Ovary (tissue), 9 donors: ENCODE data around the gene SLC47A2. TPM values are rescaled to one million over a fixed set of nuclear protein-coding genes. Genes with fewer than 3 reads are reported as not detected.
A peak's percentile ranks its signal among the peaks of the same experiment; 100 is the strongest.

ENCODE experiments used
- DNase-seq, 5 donors: peaks; one replicate each; pipeline ENCODE4 v3.0.0-alpha.2; 2019 to 2020
- H3K27ac ChIP-seq, 2 donors: fragments of 200-600 bp; one replicate each; pipeline versions ENCODE4 v1.5.1 to v1.8.0; 2019 to 2022
- H3K27me3 ChIP-seq: fragments of 200-600 bp; one replicate; pipeline ENCODE4 v1.8.0; 2022
- H3K36me3 ChIP-seq: fragments of 200-600 bp; sonication (generic); one replicate; pipeline ENCODE4 v1.5.1; 2019
- H3K4me1 ChIP-seq: one replicate; pipeline ENCODE4 v1.8.1; 2013; ENCODE audit warnings: mild to moderate bottlenecking, moderate library complexity; ENCODE audit not compliant: insufficient read depth
- H3K4me3 ChIP-seq: fragments of 200-600 bp; sonication (generic); one replicate; pipeline ENCODE4 v1.5.1; 2017
- H3K9me3 ChIP-seq, 2 donors: fragments of 200-600 bp in 1 of 2; sonication (generic) in 1 of 2; one replicate each; pipeline versions ENCODE4 v1.5.1 to v1.8.1; 2013 to 2019; ENCODE audit warnings: mild to moderate bottlenecking in 1 of 2, moderate library complexity in 1 of 2
- CTCF ChIP-seq, 3 donors: fragments of 450-650 bp in 2 of 3; fragments of 200-600 bp in 1 of 3; IDR thresholded peaks; one replicate each; pipeline versions ENCODE4 v1.5.1 to v1.8.0; 2016 to 2022; ENCODE audit warnings: antibody characterized with exemption in 3 of 3, mild to moderate bottlenecking in 1 of 3
- EP300 ChIP-seq: sonication (generic); formaldehyde crosslinking; IDR thresholded peaks from one replicate; pipeline ENCODE4 v1.6.1; 2017; ENCODE audit warnings: antibody characterized with exemption
- POLR2A ChIP-seq: fragments of 450-650 bp; IDR thresholded peaks from one replicate; pipeline ENCODE4 v1.6.1; 2017; ENCODE audit warnings: antibody characterized with exemption, mild to moderate bottlenecking, moderate library complexity
- WGBS, 3 donors: extraction: QIAGEN DNeasy Blood & Tissue Kit in 1 of 3; methylation state at CpG; one replicate each; pipeline versions ENCODE4 v1.1.5 to v1.1.7; 2013 to 2017; 5-methylcytosine and 5-hydroxymethylcytosine counted together
- intact Hi-C, 4 donors: fragments of 100-400 bp; cut with DNase I; formaldehyde crosslinking; loops; one replicate each; pipeline versions ENCODE4 v1.11.0 to v1.15.1; 2022 to 2023
- polyA plus RNA-seq, 2 donors: library from polyadenylated mRNA; stranded (reverse); fragments of 200-250 nt in 1 of 2; fragments of 350-450 nt in 1 of 2; fragmentation: Illumina TruSeq in 1 of 2; extraction: RNeasy Lipid Tissue Mini Kit (QIAGEN cat#74804) in 1 of 2; gene quantifications; one replicate each; pipeline ENCODE4 v1.2.3, GENCODE V29; 2013 to 2014
- total RNA-seq, 7 donors: library from RNA; depleted of rRNA in 2 of 7; stranded (reverse); fragments of >200 nt in 2 of 7; fragmentation: NEBNext Ultra II Directional in 3 of 7; extraction: Animal tissue kit (Norgen Biotek cat#: 25700) in 3 of 7; gene quantifications; one replicate each; pipeline versions ENCODE4 v1.1.0 to v1.2.4, GENCODE V29; 2016 to 2023
- donor health status: DM: no; HTN: no; CAD: no; lungs with moderate emphysema.
- donor health status: DM: no; HTN: no; CAD: no.
- donor health status: Bipolar disorder and iron deficiency.
- donor health status: DM: yes; HTN: yes; CAD: no.
- donor health status: DM: no; HTN: no; CAD: no.
- donor health status: DM: yes; HTN: yes; CAD: no.

Gene SLC47A2
- total and polyA plus RNA-seq, 9 donors: 0.87 to 29.4 (median 1.00) TPM; not detected in 6

GRCh38 chr17:19731626-19732025 lies 15.2 kb upstream of the SLC47A2 start:
- H3K36me3 ChIP-seq: no peaks in the 10 kb centered on the region
- intact Hi-C loops: no loop called here
- H3K9me3 ChIP-seq: no peaks in the 10 kb centered on the region
- H3K27ac ChIP-seq: no peak overlapping the region
- WGBS, 3 donors: 89 to 95% (median 93%) methylated on average over 11 of the region's 11 CpGs
- H3K27me3 ChIP-seq: no peaks in the 10 kb centered on the region
- peak in 1 of 5 donors; percentile 12 for DNase-seq
- TF ChIP-seq EP300 (no peak), CTCF (IDR thresholded peaks at IDR 0.05) (no peak), POLR2A (no peak)
- H3K4me3 ChIP-seq: no peak overlapping the region
- peaks cover 23% of the 10 kb centered on the region for H3K4me1 ChIP-seq

DNA sequence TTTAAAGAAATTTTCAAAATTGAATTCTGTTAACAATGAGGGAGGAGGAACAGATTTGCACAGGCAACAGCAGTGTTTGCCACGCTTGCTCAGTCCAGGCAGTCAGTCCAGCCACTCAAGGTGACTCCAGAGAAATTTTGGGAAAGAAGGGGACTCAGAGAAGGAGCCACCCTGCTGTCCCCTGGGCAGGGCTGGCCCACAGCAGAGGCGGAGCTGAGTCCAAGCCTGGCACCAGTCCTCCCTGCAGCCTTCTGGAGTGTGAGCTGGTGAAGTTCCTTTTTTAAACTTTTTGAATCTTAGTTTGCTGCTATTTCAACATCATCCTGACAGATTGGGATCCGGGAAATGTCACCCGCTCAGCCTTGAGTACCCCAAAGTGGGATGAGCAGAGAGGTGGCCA lies 14.5 kb upstream of the SLC47A2 start:
- no peak overlapping the region for H3K4me3 ChIP-seq
- DNase-seq: no peak
- intact Hi-C loops: no loop called here
- no peak overlapping the region for H3K27ac ChIP-seq
- TF ChIP-seq POLR2A (no peak), EP300 (no peak), CTCF (IDR thresholded peaks at IDR 0.05) (no peak)
- H3K4me1 ChIP-seq: peaks cover 17% of the 10 kb centered on the region
- 83 to 89% (median 84%) methylated on average over 4 of the region's 4 CpGs for WGBS, 3 donors
- H3K36me3 ChIP-seq: no peaks in the 10 kb centered on the region
- no peaks in the 10 kb centered on the region for H3K27me3 ChIP-seq
- no peaks in the 10 kb centered on the region for H3K9me3 ChIP-seq

- Histone ChIP-seq H3K4me3 (no peak overlapping the region), H3K9me3 (no peaks in the 10 kb centered on the region), H3K27me3 (no peaks in the 10 kb centered on the region), H3K4me1 (peaks cover 16% of the 10 kb centered on the region), H3K27ac (no peak overlapping the region), H3K36me3 (no peaks in the 10 kb centered on the region)
- 77 to 98% (median 98%) methylated on average over 6 of the region's 6 CpGs for WGBS, 3 donors
- DNase-seq: no peak
- intact Hi-C loops: loop anchor here in 1 of 4 donors (10.0 kb wide), 1 partner anchor 65 kb away; no protein-coding TSS in a partner anchor
- no peak for TF ChIP-seq CTCF (IDR thresholded peaks at IDR 0.05)
- no peak for TF ChIP-seq EP300
- no peak for TF ChIP-seq POLR2A
These were observed 13.5 kb upstream of the SLC47A2 start for GRCh38 chr17:19729900-19730299.

DNA sequence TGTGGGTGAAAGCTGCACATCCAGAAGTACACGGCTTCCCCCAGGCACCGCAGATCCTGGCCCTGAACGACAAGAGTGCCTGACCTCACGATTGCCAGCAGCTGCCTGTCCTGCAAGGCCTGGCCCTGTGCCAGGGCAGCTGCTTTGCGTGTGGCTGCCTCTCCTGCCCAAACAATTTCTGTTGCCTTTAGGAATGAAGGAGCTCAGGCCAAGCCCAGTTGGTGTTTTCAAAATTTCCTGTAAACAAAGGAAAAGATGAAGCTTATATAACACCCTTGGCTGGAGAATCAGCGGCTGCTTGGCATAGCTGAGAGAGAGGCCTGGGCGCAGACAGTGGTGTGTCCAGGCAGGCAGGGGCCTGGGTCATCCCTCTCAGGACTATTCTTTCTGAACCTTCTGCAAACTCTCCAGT lies 11.7 kb upstream of the SLC47A2 start:
- Histone ChIP-seq H3K4me1 (peaks cover 22% of the 10 kb centered on the region), H3K9me3 (no peaks in the 10 kb centered on the region), H3K27ac (peak overlapping the region; percentile 78 to 93), H3K36me3 (no peaks in the 10 kb centered on the region), H3K4me3 (no peak overlapping the region), H3K27me3 (no peaks in the 10 kb centered on the region)
- peak; percentile 81 to 94 (median 88) for DNase-seq
- 3 to 5% (median 4%) methylated on average over 7 of the region's 7 CpGs for WGBS, 3 donors
- intact Hi-C loops: loop anchor here in 1 of 4 donors (10.0 kb wide), 1 partner anchor 63 kb away; no protein-coding TSS in a partner anchor
- TF ChIP-seq CTCF (IDR thresholded peaks at IDR 0.05) (no peak), EP300 (peak; percentile 31)
